GM12878 (cell line): Measurements from ENCODE around the gene MT3. TPM values are rescaled to one million over a fixed set of nuclear protein-coding genes. Genes with fewer than 3 reads are reported as not detected.
A peak's percentile ranks its signal among the peaks of the same experiment; 100 is the strongest.

ENCODE experiments used
- BMI1 ChIP-seq: fragments of 450-650 bp; IDR thresholded peaks from 2 replicates; pipeline ENCODE4 v1.6.1; 2016; ENCODE audit warnings: mild to moderate bottlenecking, moderate library complexity, borderline replicate concordance
- BRCA1 ChIP-seq: IDR thresholded peaks from 2 replicates; pipeline ENCODE4 v1.6.1; 2011; ENCODE audit warnings: low read depth, low read length, improper control_type of control experiment
- EGR1 ChIP-seq, 2 experiments: IDR thresholded peaks; 1 replicate in 1 of 2; 2 replicates in 1 of 2; pipeline ENCODE4 v1.6.1; 2011 to 2012; ENCODE audit warnings: low read depth in 2 of 2, low read length in 2 of 2, borderline replicate concordance in 1 of 2, mild to moderate bottlenecking in 1 of 2, moderate library complexity in 1 of 2
- GATAD2B ChIP-seq: fragments of 450-650 bp; conservative IDR thresholded peaks from 2 replicates; pipeline ENCODE4 v1.6.1; 2017; ENCODE audit warnings: low read depth, mild to moderate bottlenecking, moderate library complexity
- HCFC1 ChIP-seq: fragments of 150-350 bp; IDR thresholded peaks from 2 replicates; pipeline ENCODE4 v1.6.1; 2014; ENCODE audit warnings: low read length
- IKZF2 ChIP-seq, 2 experiments: fragments of 450-650 bp; IDR thresholded peaks; 2 replicates each; pipeline ENCODE4 v1.6.1; 2017; ENCODE audit warnings: mild to moderate bottlenecking in 2 of 2, moderate library complexity in 2 of 2
- LARP7 ChIP-seq: fragments of 450-650 bp; IDR thresholded peaks from 2 replicates; pipeline ENCODE4 v1.6.1; 2017; ENCODE audit warnings: mild to moderate bottlenecking
- MYB ChIP-seq: fragments of 150-350 bp; IDR thresholded peaks from 2 replicates; pipeline ENCODE4 v1.6.1; 2014; ENCODE audit warnings: mild to moderate bottlenecking, low read depth, low read length, borderline replicate concordance
- NFYA ChIP-seq: IDR thresholded peaks from 2 replicates; pipeline ENCODE4 v1.6.1; 2011; ENCODE audit warnings: low read depth, mild to moderate bottlenecking, low read length, improper control_type of control experiment, borderline replicate concordance
- NFYB ChIP-seq: IDR thresholded peaks from 2 replicates; pipeline ENCODE4 v1.6.1; 2011; ENCODE audit warnings: low read depth, mild to moderate bottlenecking, low read length, improper control_type of control experiment, moderate library complexity; ENCODE audit not compliant: insufficient read depth
- POLR2A ChIP-seq: IDR thresholded peaks from 2 replicates; pipeline ENCODE4 v1.6.1; 2011; ENCODE audit warnings: low read depth, mild to moderate bottlenecking, low read length
- POLR2AphosphoS5 ChIP-seq: IDR thresholded peaks from 2 replicates; pipeline ENCODE4 v1.6.1; 2011; ENCODE audit warnings: mild to moderate bottlenecking, low read length, inconsistent platforms
- POU2F2 ChIP-seq: IDR thresholded peaks from 3 replicates; pipeline ENCODE4 v1.6.1; 2011; ENCODE audit warnings: low read depth, mild to moderate bottlenecking, low read length, borderline replicate concordance
- RELA ChIP-seq: fragments of 450-650 bp; IDR thresholded peaks from 2 replicates; pipeline ENCODE4 v1.8.0; 2014; ENCODE audit warnings: borderline replicate concordance; ENCODE audit not compliant: partially characterized antibody
- RFX5 ChIP-seq: IDR thresholded peaks from 2 replicates; pipeline ENCODE4 v1.6.1; 2011; ENCODE audit warnings: low read depth, low read length, improper control_type of control experiment
- SIX5 ChIP-seq: IDR thresholded peaks from 2 replicates; pipeline ENCODE4 v1.6.1; 2011; ENCODE audit warnings: mild to moderate bottlenecking, low read depth, low read length, moderate library complexity; ENCODE audit not compliant: severe bottlenecking
- SP1 ChIP-seq: IDR thresholded peaks from one replicate; pipeline ENCODE4 v1.6.1; 2011; ENCODE audit warnings: low read depth, low read length
- SPI1 ChIP-seq: IDR thresholded peaks from 2 replicates; pipeline ENCODE4 v1.6.1; 2011; ENCODE audit warnings: low read depth, mild to moderate bottlenecking, low read length, moderate library complexity, borderline replicate concordance; ENCODE audit not compliant: insufficient read depth
- SREBF2 ChIP-seq: IDR thresholded peaks from 2 replicates; pipeline ENCODE4 v1.6.1; 2012; ENCODE audit warnings: mild to moderate bottlenecking, low read length
- STAT3 ChIP-seq: IDR thresholded peaks from 2 replicates; pipeline ENCODE4 v1.6.1; 2011; ENCODE audit warnings: low read depth, low read length, improper control_type of control experiment
- TBL1XR1 ChIP-seq: IDR thresholded peaks from 2 replicates; pipeline ENCODE4 v1.6.1; 2012; ENCODE audit warnings: low read depth, low read length, improper control_type of control experiment
- TCF12 ChIP-seq: IDR thresholded peaks from 2 replicates; pipeline ENCODE4 v1.6.1; 2011; ENCODE audit warnings: low read depth, mild to moderate bottlenecking, low read length
- TCF7 ChIP-seq: IDR thresholded peaks from 2 replicates; pipeline ENCODE4 v1.6.1; 2014; ENCODE audit warnings: antibody characterized with exemption, borderline replicate concordance
- YY1 ChIP-seq: IDR thresholded peaks from 2 replicates; pipeline ENCODE4 v1.6.1; 2011; ENCODE audit warnings: low read depth, mild to moderate bottlenecking, low read length
- ZSCAN29 ChIP-seq: fragments of 450-650 bp; IDR thresholded peaks from 2 replicates; pipeline ENCODE4 v1.6.1; 2017; ENCODE audit warnings: mild to moderate bottlenecking, moderate library complexity
- polyA plus RNA-seq, 11 experiments: library from polyadenylated mRNA; depleted of rRNA in 4 of 11; unstranded in 6 of 11; stranded (reverse) in 5 of 11; fragments of >200 nt; fragmentation: Nextera tagmentation in 4 of 11; fragmentation: Illumina TruSeq in 1 of 11; extraction: Ambion mirVana in 4 of 11; extraction: Trizol in 1 of 11; gene quantifications; 1 replicate in 1 of 11; 2 replicates in 10 of 11; pipeline versions ENCODE4 v1.2.1 to v1.2.3, GENCODE V29; 2011 to 2016; ENCODE audit warnings: inconsistent platforms in 2 of 11, missing spikeins in 2 of 11, low read depth in 1 of 11
- total RNA-seq, 4 experiments: library from RNA; depleted of rRNA in 3 of 4; stranded (reverse); fragments of >200 nt in 3 of 4; fragmentation: Illumina TruSeq in 1 of 4; extraction: Trizol in 1 of 4; gene quantifications; 2 replicates each; pipeline versions ENCODE4 v1.2.1 to v1.2.3, GENCODE V29; 2013 to 2021
- TF ChIP-seq, protein P1 (sequence below): fragments of 450-650 bp; IDR thresholded peaks from 2 replicates; pipeline ENCODE4 v1.6.1; 2016; ENCODE audit warnings: mild to moderate bottlenecking
- TF ChIP-seq, protein P2 (sequence below): IDR thresholded peaks from 2 replicates; pipeline ENCODE4 v1.6.1; 2011; ENCODE audit warnings: low read depth, low read length, improper control_type of control experiment, borderline replicate concordance
- TF ChIP-seq, protein P3 (sequence below): IDR thresholded peaks from 2 replicates; pipeline ENCODE4 v1.6.1; 2011; ENCODE audit warnings: borderline replicate concordance, low read depth, mild to moderate bottlenecking, moderate library complexity, mixed read lengths, low read length; ENCODE audit not compliant: insufficient read depth; ENCODE audit errors: extremely low read length
- TF ChIP-seq, protein P4 (sequence below): fragments of 450-650 bp; IDR thresholded peaks from 2 replicates; pipeline ENCODE4 v1.6.1; 2017; ENCODE audit warnings: low read depth, mild to moderate bottlenecking, moderate library complexity

The MT3 gene
- total and polyA plus RNA-seq, 10 of the 15 experiments (the other 5 are each of a cell fraction or from before 2014, with no cell fraction given), result 0.41 TPM; not detected in 9

DNA sequence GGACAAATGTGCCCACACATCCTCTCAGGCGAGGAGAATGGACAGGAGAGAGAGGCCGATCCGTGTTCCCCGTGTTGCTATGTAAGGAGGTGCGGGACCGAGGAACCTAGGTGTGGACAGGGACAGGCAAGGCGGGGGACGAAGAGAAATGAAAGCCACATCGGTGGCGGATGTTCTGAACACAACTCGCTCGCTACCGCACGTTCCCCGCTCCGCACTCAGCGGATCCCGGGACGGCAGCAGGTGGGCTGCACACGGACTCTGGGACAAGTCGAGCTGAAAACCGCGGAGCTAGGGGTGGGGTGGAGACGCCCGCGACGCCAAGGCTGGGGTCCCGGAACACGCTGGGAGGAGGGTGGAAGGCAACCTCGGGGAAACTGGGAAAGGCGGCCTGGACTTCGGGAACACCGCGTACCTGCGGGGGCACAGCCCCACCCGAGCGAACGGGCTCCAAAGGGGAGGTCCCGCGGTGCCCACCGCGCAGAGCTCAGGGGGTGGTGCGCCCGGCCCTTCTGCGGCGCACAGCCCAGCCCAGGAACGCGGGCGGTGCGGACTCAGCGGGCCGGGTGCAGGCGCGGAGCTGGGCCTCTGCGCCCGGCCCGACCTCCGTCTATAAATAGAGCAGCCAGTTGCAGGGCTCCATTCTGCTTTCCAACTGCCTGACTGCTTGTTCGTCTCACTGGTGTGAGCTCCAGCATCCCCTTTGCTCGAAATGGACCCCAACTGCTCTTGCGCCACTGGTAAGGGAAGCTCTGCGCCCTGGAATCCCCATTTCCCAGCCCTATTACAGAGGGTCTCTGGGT, 36.0 kb downstream of the MT3 start, which contains the start of gene MT1E (continued):
- TF ChIP-seq NFYB (no peak), MYB (no peak), TCF12 (peak; percentile 39; the same call in 1 of the 2 replicates), TBL1XR1 (no peak), RFX5 (no peak), TCF7 (no peak), LARP7 (peak; percentile 100), SPI1 (no peak), BMI1 (no peak), RELA (no peak), POU2F2 (peak; percentile 22; the same call in 1 of the 3 replicates), EGR1 (IDR thresholded peaks at IDR 0.05; ENCODE audit: borderline replicate concordance in 1 of 2, low read depth in 2 of 2, low read length in 2 of 2) (no peak), GATAD2B (0 out of 2 replicates have a peak, but pooled peaks have one; percentile 56), POLR2AphosphoS5 (peak; percentile 87), STAT3 (no peak), SREBF2 (no peak), YY1 (no peak), POLR2A (no peak), ZSCAN29 (no peak), SP1 (no peak), BRCA1 (no peak), NFYA (no peak), SIX5 (no peak), HCFC1 (no peak), IKZF2 (IDR thresholded peaks at IDR 0.05) (0 out of 4 replicates have a peak, but pooled peaks have one; percentile 12 to 13)
- TF ChIP-seq, protein P1, sequence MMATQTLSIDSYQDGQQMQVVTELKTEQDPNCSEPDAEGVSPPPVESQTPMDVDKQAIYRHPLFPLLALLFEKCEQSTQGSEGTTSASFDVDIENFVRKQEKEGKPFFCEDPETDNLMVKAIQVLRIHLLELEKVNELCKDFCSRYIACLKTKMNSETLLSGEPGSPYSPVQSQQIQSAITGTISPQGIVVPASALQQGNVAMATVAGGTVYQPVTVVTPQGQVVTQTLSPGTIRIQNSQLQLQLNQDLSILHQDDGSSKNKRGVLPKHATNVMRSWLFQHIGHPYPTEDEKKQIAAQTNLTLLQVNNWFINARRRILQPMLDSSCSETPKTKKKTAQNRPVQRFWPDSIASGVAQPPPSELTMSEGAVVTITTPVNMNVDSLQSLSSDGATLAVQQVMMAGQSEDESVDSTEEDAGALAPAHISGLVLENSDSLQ, result no peak
- TF ChIP-seq, protein P2, sequence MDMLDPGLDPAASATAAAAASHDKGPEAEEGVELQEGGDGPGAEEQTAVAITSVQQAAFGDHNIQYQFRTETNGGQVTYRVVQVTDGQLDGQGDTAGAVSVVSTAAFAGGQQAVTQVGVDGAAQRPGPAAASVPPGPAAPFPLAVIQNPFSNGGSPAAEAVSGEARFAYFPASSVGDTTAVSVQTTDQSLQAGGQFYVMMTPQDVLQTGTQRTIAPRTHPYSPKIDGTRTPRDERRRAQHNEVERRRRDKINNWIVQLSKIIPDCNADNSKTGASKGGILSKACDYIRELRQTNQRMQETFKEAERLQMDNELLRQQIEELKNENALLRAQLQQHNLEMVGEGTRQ, result no peak
- TF ChIP-seq, protein P3, sequence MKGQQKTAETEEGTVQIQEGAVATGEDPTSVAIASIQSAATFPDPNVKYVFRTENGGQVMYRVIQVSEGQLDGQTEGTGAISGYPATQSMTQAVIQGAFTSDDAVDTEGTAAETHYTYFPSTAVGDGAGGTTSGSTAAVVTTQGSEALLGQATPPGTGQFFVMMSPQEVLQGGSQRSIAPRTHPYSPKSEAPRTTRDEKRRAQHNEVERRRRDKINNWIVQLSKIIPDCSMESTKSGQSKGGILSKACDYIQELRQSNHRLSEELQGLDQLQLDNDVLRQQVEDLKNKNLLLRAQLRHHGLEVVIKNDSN, result no peak
- TF ChIP-seq, protein P4, sequence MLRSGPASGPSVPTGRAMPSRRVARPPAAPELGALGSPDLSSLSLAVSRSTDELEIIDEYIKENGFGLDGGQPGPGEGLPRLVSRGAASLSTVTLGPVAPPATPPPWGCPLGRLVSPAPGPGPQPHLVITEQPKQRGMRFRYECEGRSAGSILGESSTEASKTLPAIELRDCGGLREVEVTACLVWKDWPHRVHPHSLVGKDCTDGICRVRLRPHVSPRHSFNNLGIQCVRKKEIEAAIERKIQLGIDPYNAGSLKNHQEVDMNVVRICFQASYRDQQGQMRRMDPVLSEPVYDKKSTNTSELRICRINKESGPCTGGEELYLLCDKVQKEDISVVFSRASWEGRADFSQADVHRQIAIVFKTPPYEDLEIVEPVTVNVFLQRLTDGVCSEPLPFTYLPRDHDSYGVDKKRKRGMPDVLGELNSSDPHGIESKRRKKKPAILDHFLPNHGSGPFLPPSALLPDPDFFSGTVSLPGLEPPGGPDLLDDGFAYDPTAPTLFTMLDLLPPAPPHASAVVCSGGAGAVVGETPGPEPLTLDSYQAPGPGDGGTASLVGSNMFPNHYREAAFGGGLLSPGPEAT, result no peak
